Nephron progenitor cell (in vitro differentiated cells): ENCODE measurements around the gene ATP9A.

Experiments
- DNase-seq: peaks from one replicate; pipeline ENCODE4 v3.0.0; 2021
- H3K27ac Mint-ChIP-seq: 2 replicates; pipeline ENCODE4 v1.8.0; 2021; ENCODE audit warnings: mild to moderate bottlenecking, moderate library complexity, mixed read lengths
- H3K27me3 Mint-ChIP-seq: 2 replicates; pipeline ENCODE4 v1.8.0; 2021; ENCODE audit warnings: mild to moderate bottlenecking, low read depth, mixed read lengths; ENCODE audit not compliant: poor library complexity
- H3K36me3 Mint-ChIP-seq: 2 replicates; pipeline ENCODE4 v1.8.0; 2021; ENCODE audit warnings: low read depth, mixed read lengths
- H3K4me1 Mint-ChIP-seq: 2 replicates; pipeline ENCODE4 v1.8.0; 2021; ENCODE audit warnings: mixed read lengths
- H3K4me3 Mint-ChIP-seq: 2 replicates; pipeline ENCODE4 v1.8.0; 2021; ENCODE audit warnings: mild to moderate bottlenecking, moderate library complexity, mixed read lengths
- H3K9me3 Mint-ChIP-seq: 2 replicates; pipeline ENCODE4 v1.8.0; 2021; ENCODE audit warnings: mild to moderate bottlenecking, moderate library complexity, mixed read lengths
- TF ChIP-seq, protein P1 (sequence below): fragments of 200-600 bp; sonication (generic); IDR thresholded peaks from 2 replicates; pipeline ENCODE4 v1.5.0; 2021; ENCODE audit warnings: antibody characterized with exemption

Gene ATP9A

DNA sequence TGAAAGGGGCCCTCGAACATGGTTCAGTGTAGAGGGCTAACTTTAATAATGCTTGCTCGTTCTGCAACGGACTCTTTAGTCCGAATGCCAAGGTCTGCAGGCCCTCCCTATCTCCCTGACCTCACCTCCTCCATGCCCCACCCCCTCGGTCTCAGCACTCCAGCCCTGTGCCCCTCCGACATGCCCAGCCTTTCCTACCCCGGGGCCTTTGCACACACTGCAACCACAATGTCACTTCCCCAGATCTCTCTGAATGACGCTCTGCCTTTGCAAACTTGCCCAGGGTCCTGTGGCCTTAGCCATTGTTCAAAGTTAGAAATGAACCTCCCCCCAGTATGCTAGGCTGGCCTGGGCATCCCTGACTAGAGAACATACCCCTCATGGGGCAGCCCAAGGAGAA, 175.6 kb downstream of the ATP9A start:
- no peak for DNase-seq
- Mint-ChIP-seq H3K4me1 (peaks cover 21% of the 10 kb centered on the region), H3K36me3 (peaks cover 6% of the 10 kb centered on the region), H3K4me3 (no peak overlapping the region), H3K27ac (peak overlapping the region; percentile 89), H3K27me3 (peaks cover 19% of the 10 kb centered on the region), H3K9me3 (no peaks in the 10 kb centered on the region)
- TF ChIP-seq, protein P1, sequence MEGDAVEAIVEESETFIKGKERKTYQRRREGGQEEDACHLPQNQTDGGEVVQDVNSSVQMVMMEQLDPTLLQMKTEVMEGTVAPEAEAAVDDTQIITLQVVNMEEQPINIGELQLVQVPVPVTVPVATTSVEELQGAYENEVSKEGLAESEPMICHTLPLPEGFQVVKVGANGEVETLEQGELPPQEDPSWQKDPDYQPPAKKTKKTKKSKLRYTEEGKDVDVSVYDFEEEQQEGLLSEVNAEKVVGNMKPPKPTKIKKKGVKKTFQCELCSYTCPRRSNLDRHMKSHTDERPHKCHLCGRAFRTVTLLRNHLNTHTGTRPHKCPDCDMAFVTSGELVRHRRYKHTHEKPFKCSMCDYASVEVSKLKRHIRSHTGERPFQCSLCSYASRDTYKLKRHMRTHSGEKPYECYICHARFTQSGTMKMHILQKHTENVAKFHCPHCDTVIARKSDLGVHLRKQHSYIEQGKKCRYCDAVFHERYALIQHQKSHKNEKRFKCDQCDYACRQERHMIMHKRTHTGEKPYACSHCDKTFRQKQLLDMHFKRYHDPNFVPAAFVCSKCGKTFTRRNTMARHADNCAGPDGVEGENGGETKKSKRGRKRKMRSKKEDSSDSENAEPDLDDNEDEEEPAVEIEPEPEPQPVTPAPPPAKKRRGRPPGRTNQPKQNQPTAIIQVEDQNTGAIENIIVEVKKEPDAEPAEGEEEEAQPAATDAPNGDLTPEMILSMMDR, result no peak

DNA sequence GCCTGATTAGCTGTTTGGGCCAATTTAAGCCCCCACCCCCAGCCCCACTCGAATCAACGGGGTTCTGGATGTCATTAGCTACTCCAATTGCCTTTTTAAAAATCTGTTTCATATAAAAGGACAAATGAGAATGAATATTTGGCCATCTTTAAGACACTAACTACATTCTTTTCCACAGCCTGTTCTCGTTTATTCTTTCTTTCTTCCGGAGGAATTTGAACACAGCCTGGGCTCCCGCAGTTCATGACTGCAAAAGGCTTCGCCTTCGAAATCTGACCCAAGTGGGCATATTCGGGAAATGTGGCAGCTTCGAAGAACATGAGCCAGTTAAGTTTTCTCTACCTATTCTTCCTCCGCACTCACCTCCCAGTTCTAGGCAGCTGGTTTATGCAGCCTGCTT, 176.3 kb downstream of the ATP9A start:
- no peaks in the 10 kb centered on the region for H3K9me3 Mint-ChIP-seq
- DNase-seq, result no peak
- TF ChIP-seq, protein P1, result no peak
- peaks cover 19% of the 10 kb centered on the region for H3K27me3 Mint-ChIP-seq
- H3K27ac Mint-ChIP-seq, result no peak overlapping the region
- H3K36me3 Mint-ChIP-seq, result peaks cover 5% of the 10 kb centered on the region
- H3K4me3 Mint-ChIP-seq, result no peak overlapping the region
- peaks cover 14% of the 10 kb centered on the region for H3K4me1 Mint-ChIP-seq

DNA sequence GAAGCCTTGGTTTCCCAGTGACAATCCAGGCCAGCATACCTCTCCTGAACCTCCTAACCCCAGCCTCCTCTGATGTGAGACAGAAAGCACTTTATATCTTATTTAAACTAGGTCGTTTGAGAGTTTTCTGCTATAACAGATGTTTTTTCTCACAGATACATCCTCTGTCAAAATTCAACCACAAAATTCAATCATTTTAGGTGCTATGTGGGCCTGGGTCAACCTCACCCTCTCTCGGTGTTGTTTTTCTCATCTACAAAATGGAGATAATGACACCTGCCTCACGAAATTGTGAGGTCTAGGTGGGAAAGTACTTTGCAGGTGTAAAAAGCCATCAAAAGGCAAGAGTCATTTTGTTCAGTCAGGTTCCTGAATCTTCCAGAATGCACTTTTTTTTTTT, 179.4 kb downstream of the ATP9A start:
- H3K36me3 Mint-ChIP-seq, result no peaks in the 10 kb centered on the region
- no peaks in the 10 kb centered on the region for H3K9me3 Mint-ChIP-seq
- TF ChIP-seq, protein P1, result no peak
- no peak overlapping the region for H3K4me3 Mint-ChIP-seq
- H3K27me3 Mint-ChIP-seq, result peaks cover 8% of the 10 kb centered on the region
- no peak for DNase-seq
- no peak overlapping the region for H3K27ac Mint-ChIP-seq
- H3K4me1 Mint-ChIP-seq, result no peaks in the 10 kb centered on the region

DNA sequence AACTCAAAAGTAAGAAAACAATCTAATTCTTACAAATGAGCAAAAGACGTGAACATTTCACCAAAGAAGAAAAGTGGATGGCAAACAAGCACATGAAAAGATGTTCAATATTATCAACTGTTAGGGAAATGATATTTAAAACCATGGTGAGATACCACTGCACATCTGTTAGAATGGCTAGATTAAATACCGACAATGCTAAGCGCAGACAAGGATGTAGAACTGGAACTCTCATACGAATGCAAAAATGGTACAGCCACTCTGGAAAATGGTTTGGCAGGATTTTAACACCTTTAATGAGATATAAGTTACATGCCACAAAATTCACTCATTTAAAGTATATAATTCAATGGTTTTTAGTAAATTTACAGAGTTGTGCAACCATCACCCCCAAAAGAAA, 181.0 kb downstream of the ATP9A start:
- Mint-ChIP-seq H3K4me1 (no peaks in the 10 kb centered on the region), H3K4me3 (no peak overlapping the region), H3K27me3 (peaks cover 4% of the 10 kb centered on the region), H3K9me3 (no peaks in the 10 kb centered on the region), H3K36me3 (no peaks in the 10 kb centered on the region), H3K27ac (no peak overlapping the region)
- TF ChIP-seq, protein P1, result no peak
- no peak for DNase-seq

DNA sequence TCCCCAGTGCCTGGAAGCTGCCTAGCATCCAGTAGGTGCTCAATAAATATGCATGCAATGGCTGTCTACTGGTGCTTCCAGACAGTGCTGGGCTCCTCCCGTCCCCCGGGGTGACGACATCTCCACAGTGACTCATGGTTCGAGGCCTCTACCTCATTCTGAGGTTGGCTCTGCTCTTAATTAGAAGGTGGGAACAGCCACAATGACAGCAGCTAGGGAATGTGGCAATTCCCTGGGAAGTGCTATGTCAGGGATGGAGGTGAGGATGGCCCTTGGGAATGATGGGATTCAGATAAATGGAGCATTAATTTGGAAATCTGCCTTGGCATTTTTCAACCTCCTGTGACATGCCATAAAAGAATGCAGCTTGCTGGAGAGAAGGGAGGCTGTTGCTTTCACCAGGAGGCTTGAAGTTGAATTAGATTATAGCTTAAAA, 182.2 kb downstream of the ATP9A start:
- Mint-ChIP-seq H3K27ac (no peak overlapping the region), H3K9me3 (no peaks in the 10 kb centered on the region), H3K36me3 (no peaks in the 10 kb centered on the region), H3K27me3 (peaks cover 8% of the 10 kb centered on the region), H3K4me1 (no peaks in the 10 kb centered on the region), H3K4me3 (no peak overlapping the region)
- no peak for DNase-seq
- TF ChIP-seq, protein P1, result no peak

DNA sequence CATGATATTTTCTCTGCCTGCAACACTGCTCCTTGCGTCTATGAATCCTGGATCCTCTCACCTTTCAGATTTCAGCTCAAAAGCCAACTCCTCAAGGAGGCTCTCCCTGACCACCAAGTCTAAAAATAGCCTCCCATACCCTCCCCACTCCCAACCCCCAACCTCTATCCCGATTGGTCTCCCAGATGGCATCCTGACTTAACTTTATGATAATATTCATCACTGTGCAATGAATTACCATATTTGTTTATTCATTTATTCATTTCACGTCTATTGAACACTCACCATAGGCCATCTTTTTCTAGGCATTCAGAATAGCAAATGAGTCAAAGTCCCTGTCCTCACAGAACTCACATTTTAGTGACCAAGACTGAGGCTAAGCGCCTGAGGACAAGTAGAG, 183.0 kb downstream of the ATP9A start:
- H3K27me3 Mint-ChIP-seq, result peaks cover 14% of the 10 kb centered on the region
- no peaks in the 10 kb centered on the region for H3K9me3 Mint-ChIP-seq
- H3K4me1 Mint-ChIP-seq, result no peaks in the 10 kb centered on the region
- no peak for DNase-seq
- no peaks in the 10 kb centered on the region for H3K36me3 Mint-ChIP-seq
- no peak overlapping the region for H3K27ac Mint-ChIP-seq
- H3K4me3 Mint-ChIP-seq, result no peak overlapping the region
- TF ChIP-seq, protein P1, result no peak
